G401.6 (cell line): ENCODE measurements around the gene TAGLN3.
A peak's percentile ranks its signal among the peaks of the same experiment; 100 is the strongest.

Experiments used
- FAIRE-seq: peaks from 2 replicates; lab custom pipeline; 2012; peaks lifted over from hg19 to GRCh38; lab: Jason Lieb, UNC

Gene TAGLN3

GRCh38 chr3:111978583-111979433, 19.9 kb upstream of the TAGLN3 start, which contains the start of gene ABHD10:
ABHD10 (plus strand) TSS chr3:111979026; CDS start chr3:111979062, 36 bp downstream.
- peak; percentile 96 for FAIRE-seq

DNA sequence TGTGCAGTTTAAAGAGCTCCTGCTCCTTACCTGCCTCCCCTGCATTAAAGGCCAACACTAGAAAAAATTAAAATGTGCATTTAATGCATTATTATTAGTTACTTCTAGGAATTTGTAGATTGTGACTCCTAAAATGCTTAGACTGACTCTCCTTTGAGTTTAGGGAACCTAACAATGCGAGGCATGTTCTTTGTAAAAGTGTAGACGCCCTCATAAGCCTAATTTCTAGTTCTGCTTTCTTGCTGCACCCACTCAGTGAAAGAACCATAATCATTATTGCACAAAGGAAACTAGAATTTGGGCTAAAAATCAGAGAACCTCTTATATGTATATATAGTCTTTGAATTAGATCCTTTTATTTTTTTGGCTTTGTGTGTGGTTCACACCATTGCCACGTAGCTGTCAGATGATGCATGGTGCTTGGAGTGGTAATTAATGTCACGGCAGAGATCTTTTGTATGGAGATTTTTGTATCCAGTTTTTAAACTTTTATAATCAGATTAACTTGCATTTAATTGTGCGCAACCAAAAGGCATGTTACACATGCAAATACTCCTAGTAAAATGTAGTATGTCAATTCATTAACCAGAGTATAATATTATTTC, 19.2 kb upstream of the TAGLN3 start:
- no peak for FAIRE-seq

GRCh38 chr3:111980716-111981456, 17.8 kb upstream of the TAGLN3 start:
- no peak for FAIRE-seq

DNA sequence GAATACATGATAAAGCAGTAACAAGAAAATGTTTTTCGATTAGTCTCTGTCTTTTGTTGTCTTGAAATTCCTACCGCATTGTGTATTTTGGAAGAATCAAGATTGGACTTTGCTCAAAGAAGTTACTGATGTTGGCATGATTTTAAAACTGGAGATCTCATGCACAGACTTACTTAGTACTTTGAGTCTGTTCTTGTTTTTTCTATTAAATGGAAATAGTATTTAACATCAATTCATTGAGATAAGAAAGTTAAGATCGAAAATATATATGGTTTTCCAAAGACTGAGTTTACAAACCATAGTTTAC, 17.3 kb upstream of the TAGLN3 start:
- no peak for FAIRE-seq

- FAIRE-seq, result no peak
These were observed 14.0 kb upstream of the TAGLN3 start for GRCh38 chr3:111984636-111985298.

- no peak for FAIRE-seq
These were observed 11.9 kb upstream of the TAGLN3 start for GRCh38 chr3:111986800-111987199.

DNA sequence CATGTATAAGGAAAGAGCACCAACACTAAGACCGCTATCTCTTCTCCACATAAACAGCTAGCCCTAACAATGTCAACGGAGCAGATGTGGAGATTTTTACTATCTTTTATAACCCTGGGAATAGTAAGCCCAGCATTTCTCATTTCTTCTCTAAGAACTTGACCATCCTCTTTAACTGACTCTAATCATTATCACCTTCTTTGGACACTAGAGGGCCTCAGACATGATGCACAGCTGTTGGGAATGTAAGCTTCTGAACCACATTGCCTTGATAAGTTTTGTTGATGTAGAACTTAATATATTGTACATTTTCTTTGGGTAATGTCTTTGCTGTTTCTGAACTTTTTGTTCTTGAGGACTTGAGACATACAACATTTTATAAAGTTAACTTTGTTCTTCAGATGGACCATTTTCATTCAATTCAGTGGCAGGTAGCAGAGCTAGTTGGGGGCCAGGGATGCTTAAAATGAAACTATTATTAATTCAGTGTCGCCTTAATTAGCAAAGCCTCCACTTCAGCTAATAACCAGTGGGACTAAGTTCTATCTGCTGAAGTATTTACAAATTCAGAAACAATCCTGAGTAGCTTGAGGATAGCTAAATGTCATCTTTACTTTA, 9.6 kb upstream of the TAGLN3 start:
- peak; percentile 89 for FAIRE-seq

DNA sequence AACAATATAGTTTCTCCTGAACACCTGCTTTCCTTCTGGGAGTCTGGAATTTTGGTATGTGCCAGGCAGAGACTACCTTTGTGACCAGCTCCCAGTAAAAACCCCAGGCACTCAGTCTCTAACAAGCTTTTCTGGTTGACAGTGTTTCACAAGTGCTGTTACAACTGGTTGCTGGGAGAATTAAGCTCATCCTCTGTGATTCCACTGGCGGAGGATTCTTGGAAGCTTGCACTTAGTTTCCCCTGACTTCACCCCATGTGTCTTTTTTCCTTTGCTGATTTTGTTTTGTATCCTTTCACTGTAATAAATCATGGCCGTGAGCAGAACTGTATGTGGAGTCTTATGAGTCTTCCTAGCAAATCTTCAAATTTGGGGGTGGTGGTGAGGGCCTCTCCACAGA, 5.7 kb upstream of the TAGLN3 start:
- FAIRE-seq, result no peak

GRCh38 chr3:111999484-112000324, 982 bp downstream of the TAGLN3 start:
- FAIRE-seq, result no peak

DNA sequence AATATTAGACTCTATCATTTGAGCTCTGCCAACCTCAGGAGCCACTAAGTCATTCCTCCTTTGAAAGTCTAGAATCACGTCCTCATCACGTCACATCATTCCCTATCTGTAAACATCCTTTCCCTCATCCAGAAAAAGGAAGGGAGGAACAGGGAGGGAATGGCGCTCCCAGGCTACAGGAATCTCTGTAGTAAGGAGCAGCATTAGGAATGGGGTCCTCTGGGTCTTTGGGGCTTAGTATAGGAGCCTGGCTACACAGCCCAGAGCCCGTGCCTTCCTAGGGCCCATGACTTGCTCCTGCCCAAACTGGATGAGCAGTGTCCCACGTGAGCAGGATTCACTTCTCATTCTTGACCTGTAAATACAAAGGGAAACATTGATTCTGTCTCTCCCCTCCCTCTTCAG, 1.6 kb downstream of the TAGLN3 start:
- FAIRE-seq, result no peak

DNA sequence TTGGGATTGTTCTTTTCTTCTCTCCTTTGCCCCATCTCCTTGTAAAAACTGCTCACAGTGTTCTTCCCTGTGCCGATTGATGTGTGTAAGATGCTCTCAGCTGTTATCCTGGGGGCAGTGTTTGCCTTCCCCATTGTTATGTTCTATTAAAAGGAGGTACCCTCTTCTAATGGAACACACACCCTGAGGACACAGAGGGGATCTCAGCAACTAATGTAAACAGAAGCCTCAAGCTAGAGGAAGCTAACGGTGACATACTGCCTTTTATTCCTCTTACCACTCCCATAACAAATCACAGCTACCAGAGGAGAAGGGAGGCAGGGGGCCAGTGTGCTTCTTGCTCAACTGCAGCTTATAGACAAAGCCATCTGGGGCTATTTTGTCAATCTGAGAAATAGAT, 2.2 kb downstream of the TAGLN3 start:
- FAIRE-seq, result no peak

DNA sequence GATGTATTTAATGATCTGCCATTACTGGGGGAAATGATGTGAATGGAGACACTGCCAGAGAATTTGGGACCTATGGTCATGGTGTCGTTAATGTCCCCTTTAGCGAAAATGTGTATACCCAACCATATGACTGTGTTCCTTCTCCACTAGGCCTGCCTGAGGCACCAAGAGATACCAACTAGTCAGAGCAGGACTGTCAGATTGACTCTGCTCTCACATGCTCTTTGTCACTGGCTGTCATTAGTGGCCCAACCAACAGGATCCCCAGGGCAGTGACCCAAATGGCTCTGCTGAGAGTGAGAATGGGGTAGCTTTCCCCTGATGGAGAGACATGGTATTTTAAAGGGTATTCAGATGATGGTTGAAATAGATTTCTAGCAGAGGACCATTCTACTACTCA, 2.8 kb downstream of the TAGLN3 start:
- FAIRE-seq, result no peak

DNA sequence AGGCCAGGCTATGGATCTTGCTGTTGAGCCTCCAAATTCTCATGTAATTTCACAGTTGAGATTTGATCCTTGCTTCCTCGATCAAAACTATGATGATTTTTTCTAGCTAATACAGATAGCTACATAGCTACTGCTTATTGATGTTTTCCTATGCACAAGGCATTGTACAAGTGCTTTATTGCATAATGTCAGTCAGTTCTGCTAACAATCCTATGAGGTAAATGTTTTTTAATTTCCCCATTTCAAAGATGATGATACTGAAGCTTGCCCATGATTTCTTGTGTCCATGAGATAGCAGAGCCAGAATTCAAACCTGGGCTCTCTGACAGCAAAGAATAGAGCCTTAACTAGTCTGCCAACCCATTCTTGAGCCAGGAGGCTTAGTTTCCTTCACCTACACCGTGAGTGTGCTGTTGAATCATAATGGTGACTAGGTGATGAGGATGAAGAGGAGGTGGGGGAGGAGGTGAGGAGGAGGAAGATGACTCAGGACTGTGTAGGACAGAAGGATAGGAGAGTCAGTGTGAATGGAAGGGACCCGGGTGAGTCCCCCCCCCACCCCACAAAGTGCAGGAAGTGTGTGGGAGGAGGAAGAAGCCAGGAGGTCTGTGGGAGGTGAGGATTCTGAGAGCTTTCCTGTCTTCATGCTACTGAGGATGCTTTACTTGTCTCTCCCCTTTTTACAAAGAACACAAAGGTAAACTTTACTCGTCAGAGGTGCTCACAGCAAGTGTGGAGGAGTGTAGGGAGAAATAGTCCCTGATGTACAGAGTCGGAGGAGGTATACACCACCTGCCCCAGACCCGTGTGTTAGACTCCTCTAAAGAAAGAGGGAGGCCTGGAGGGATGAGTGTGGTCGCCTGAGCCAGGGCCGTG, 3.6 kb downstream of the TAGLN3 start:
- no peak for FAIRE-seq

- FAIRE-seq, result no peak
These were observed 4.8 kb downstream of the TAGLN3 start for GRCh38 chr3:112003321-112004080.

- no peak for FAIRE-seq
These were observed 5.5 kb downstream of the TAGLN3 start for GRCh38 chr3:112004187-112004586.

GRCh38 chr3:112004669-112005068, 5.9 kb downstream of the TAGLN3 start:
- FAIRE-seq, result no peak

- no peak for FAIRE-seq
These were observed 6.5 kb downstream of the TAGLN3 start for GRCh38 chr3:112005091-112005672.

GRCh38 chr3:112007633-112008032, 8.9 kb downstream of the TAGLN3 start:
- FAIRE-seq, result no peak

DNA sequence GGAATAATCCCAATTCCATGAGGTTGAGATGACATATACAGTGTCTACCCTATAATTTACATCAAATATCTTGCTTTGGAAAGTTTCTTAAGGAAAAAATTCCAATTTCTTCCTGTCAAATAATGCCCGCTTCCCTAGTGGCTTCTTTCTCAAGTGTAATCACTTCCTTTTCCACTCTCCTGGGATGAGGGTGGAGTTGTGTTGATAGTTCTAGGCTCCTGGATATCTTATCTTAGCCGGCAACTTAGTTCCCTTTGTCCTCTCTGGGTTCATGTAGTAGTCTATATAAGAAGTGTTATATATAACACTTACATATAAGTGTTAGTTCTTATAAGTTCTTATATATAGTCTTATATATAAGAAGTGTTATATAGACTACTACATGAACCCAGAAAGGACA, 10.9 kb downstream of the TAGLN3 start:
- FAIRE-seq, result no peak
